ENCODE measurements around the gene RRBP1.

The RRBP1 gene

GRCh38 chr20:17725094-17725835, 43.2 kb upstream of the RRBP1 start:
- no peak for TF ChIP-seq CTCF (IDR thresholded peaks at IDR 0.05; ENCODE audit: borderline replicate concordance, insufficient read depth, low read depth, low read length)

DNA sequence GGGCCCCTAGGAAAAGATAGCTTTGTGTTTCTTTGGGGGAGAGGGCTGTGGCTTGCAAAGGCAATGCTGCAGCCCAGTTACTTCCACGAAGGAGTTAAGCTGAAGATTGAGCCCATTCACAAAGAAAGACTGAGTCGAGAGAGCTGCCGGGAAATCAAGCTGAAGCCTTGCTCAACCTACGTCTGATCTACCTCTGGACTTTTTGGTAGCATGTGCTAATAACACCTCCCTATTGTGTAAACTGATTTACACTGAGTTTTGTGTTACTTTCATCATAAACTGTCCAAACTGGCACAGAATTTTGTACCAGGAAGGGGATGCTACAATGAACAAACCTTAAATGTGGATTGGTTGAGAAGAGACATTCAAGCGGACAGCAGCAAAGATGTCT, 41.3 kb upstream of the RRBP1 start:
- H3K4me3 ChIP-seq (ENCODE audit: low read depth, low read length): no peak overlapping the region
- TF ChIP-seq CTCF (IDR thresholded peaks at IDR 0.05; ENCODE audit: borderline replicate concordance, insufficient read depth, low read depth, low read length): no peak

More at GRCh38 chr20:17725094-17725835, 43.2 kb upstream of the RRBP1 start:
- no peak overlapping the region for H3K4me3 ChIP-seq (ENCODE audit: low read depth, low read length)

GRCh38 chr20:17722493-17723300, 40.7 kb upstream of the RRBP1 start:
- no peak overlapping the region for H3K4me3 ChIP-seq (ENCODE audit: low read depth, low read length)
- TF ChIP-seq CTCF (IDR thresholded peaks at IDR 0.05; ENCODE audit: borderline replicate concordance, insufficient read depth, low read depth, low read length): no peak

GRCh38 chr20:17721802-17722486, 39.9 kb upstream of the RRBP1 start:
- TF ChIP-seq CTCF (IDR thresholded peaks at IDR 0.05; ENCODE audit: borderline replicate concordance, insufficient read depth, low read depth, low read length): 0 out of 2 replicates have a peak, but pooled peaks have one; percentile 0
- no peak overlapping the region for H3K4me3 ChIP-seq (ENCODE audit: low read depth, low read length)

DNA sequence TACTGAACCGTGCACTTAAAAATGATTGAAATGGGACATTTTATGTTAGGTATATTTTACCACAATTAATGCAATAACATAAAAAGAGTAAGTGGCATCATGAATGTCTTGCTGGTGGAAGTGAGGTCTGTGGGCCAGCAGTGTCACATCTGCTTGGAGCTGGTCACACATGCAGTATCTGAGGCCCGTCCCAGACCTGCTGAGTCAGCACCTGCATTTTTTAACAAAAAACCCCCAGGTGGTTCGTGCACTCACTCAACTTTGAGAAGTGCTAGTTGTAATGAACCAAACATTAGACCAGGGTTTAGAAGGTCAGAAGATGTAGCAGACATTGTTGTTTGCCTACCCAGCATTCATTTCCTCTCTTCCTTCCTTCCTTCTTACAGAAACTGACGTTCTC, 38.7 kb upstream of the RRBP1 start:
- TF ChIP-seq CTCF (IDR thresholded peaks at IDR 0.05; ENCODE audit: borderline replicate concordance, insufficient read depth, low read depth, low read length): no peak
- H3K4me3 ChIP-seq (ENCODE audit: low read depth, low read length): no peak overlapping the region

DNA sequence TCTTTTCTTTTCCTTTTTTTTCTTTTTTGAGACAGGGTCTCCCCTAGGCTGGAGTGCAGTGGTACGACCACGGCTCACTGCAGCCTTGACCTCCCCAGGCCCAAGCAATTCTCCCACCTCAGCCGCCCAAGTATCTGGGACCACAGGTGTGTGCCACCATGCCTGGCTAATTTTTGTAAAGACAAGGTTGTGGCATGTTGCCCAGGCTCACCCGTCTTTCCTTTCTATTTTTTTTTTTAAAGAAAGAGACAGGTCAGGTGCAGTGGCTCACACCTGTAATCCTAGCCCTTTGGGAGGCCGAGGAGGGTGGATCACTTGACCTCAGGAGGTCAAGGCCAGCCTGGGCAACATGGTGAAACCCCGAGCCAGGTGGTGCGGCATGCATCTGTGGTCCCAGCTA, 34.3 kb upstream of the RRBP1 start:
- no peak overlapping the region for H3K4me3 ChIP-seq (ENCODE audit: low read depth, low read length)
- TF ChIP-seq CTCF (IDR thresholded peaks at IDR 0.05; ENCODE audit: borderline replicate concordance, insufficient read depth, low read depth, low read length): no peak
